ENCODE data around the gene ADD2.

ADD2 gene

DNA sequence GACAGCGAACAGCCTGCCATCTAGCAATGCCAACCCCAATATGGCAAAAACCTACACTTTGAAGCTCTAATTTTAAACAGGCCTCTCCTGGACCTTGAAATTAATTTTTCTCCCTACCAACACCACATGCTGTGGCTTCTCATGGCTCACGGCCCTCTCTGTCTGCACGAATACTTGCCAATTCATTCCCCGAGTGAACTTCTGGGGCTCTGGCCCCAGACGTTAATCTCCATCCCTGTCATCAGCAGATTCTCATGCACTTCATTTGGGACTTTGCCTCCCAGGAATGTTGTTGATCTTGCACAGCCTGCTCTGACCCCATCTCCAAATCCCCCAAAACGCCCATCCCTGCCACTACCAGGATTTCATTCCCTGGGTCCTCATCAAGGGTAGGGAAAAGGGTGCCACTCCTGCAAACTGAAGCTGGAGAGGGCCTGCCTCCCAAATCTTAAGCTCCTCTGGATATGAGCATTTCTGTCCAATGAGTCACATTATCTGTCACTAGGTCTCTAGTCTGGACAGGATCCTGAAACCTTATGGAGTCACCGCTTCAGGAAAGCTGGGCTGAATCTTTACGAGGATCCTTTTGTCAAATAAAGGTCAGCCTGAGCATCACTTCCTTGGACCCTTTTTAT, 12.0 kb upstream of the ADD2 start:
- Histone ChIP-seq H3K27me3 (ENCODE audit: control insufficient read depth, insufficient read depth, low read length) (no peaks in the 10 kb centered on the region), H3K27ac (ENCODE audit: low read length) (no peak overlapping the region), H3K4me1 (ENCODE audit: control insufficient read depth, low read depth, low read length) (no peaks in the 10 kb centered on the region), H3K4me3 (ENCODE audit: low read length) (no peak overlapping the region), H3K36me3 (ENCODE audit: control insufficient read depth, low read depth, low read length) (no peaks in the 10 kb centered on the region), H3K9me3 (ENCODE audit: control insufficient read depth, low read depth, low read length) (no peaks in the 10 kb centered on the region), H3K9ac (ENCODE audit: low read length) (no peak overlapping the region)

- H3K4me1 ChIP-seq (ENCODE audit: control insufficient read depth, low read depth, low read length), result no peaks in the 10 kb centered on the region
- no peak overlapping the region for H3K27ac ChIP-seq (ENCODE audit: low read length)
- H3K9ac ChIP-seq (ENCODE audit: low read length), result no peak overlapping the region
- no peak overlapping the region for H3K4me3 ChIP-seq (ENCODE audit: low read length)
- no peaks in the 10 kb centered on the region for H3K9me3 ChIP-seq (ENCODE audit: control insufficient read depth, low read depth, low read length)
- H3K36me3 ChIP-seq (ENCODE audit: control insufficient read depth, low read depth, low read length), result no peaks in the 10 kb centered on the region
- no peaks in the 10 kb centered on the region for H3K27me3 ChIP-seq (ENCODE audit: control insufficient read depth, insufficient read depth, low read length)
Measured at GRCh38 chr2:70779491-70779890, 11.5 kb upstream of the ADD2 start.

GRCh38 chr2:70778676-70779075, 10.7 kb upstream of the ADD2 start:
- Histone ChIP-seq H3K27me3 (ENCODE audit: control insufficient read depth, insufficient read depth, low read length) (no peaks in the 10 kb centered on the region), H3K9ac (ENCODE audit: low read length) (no peak overlapping the region), H3K27ac (ENCODE audit: low read length) (no peak overlapping the region), H3K4me1 (ENCODE audit: control insufficient read depth, low read depth, low read length) (no peaks in the 10 kb centered on the region), H3K36me3 (ENCODE audit: control insufficient read depth, low read depth, low read length) (no peaks in the 10 kb centered on the region), H3K4me3 (ENCODE audit: low read length) (no peak overlapping the region), H3K9me3 (ENCODE audit: control insufficient read depth, low read depth, low read length) (no peaks in the 10 kb centered on the region)

GRCh38 chr2:70777450-70777849, 9.4 kb upstream of the ADD2 start:
- H3K9ac ChIP-seq (ENCODE audit: low read length), result no peak overlapping the region
- no peaks in the 10 kb centered on the region for H3K4me1 ChIP-seq (ENCODE audit: control insufficient read depth, low read depth, low read length)
- no peaks in the 10 kb centered on the region for H3K9me3 ChIP-seq (ENCODE audit: control insufficient read depth, low read depth, low read length)
- no peak overlapping the region for H3K27ac ChIP-seq (ENCODE audit: low read length)
- no peak overlapping the region for H3K4me3 ChIP-seq (ENCODE audit: low read length)
- no peaks in the 10 kb centered on the region for H3K36me3 ChIP-seq (ENCODE audit: control insufficient read depth, low read depth, low read length)
- H3K27me3 ChIP-seq (ENCODE audit: control insufficient read depth, insufficient read depth, low read length), result no peaks in the 10 kb centered on the region

- H3K27me3 ChIP-seq (ENCODE audit: control insufficient read depth, insufficient read depth, low read length), result no peaks in the 10 kb centered on the region
- no peak overlapping the region for H3K27ac ChIP-seq (ENCODE audit: low read length)
- no peak overlapping the region for H3K4me3 ChIP-seq (ENCODE audit: low read length)
- H3K9ac ChIP-seq (ENCODE audit: low read length), result no peak overlapping the region
- H3K9me3 ChIP-seq (ENCODE audit: control insufficient read depth, low read depth, low read length), result no peaks in the 10 kb centered on the region
- no peaks in the 10 kb centered on the region for H3K4me1 ChIP-seq (ENCODE audit: control insufficient read depth, low read depth, low read length)
- H3K36me3 ChIP-seq (ENCODE audit: control insufficient read depth, low read depth, low read length), result no peaks in the 10 kb centered on the region
Measured at GRCh38 chr2:70776266-70776665, 8.3 kb upstream of the ADD2 start.

- H3K4me3 ChIP-seq (ENCODE audit: low read length), result no peak overlapping the region
- H3K9me3 ChIP-seq (ENCODE audit: control insufficient read depth, low read depth, low read length), result no peaks in the 10 kb centered on the region
- no peaks in the 10 kb centered on the region for H3K27me3 ChIP-seq (ENCODE audit: control insufficient read depth, insufficient read depth, low read length)
- H3K27ac ChIP-seq (ENCODE audit: low read length), result no peak overlapping the region
- H3K4me1 ChIP-seq (ENCODE audit: control insufficient read depth, low read depth, low read length), result no peaks in the 10 kb centered on the region
- no peak overlapping the region for H3K9ac ChIP-seq (ENCODE audit: low read length)
- H3K36me3 ChIP-seq (ENCODE audit: control insufficient read depth, low read depth, low read length), result no peaks in the 10 kb centered on the region
Measured at GRCh38 chr2:70775141-70775540, 7.1 kb upstream of the ADD2 start.

DNA sequence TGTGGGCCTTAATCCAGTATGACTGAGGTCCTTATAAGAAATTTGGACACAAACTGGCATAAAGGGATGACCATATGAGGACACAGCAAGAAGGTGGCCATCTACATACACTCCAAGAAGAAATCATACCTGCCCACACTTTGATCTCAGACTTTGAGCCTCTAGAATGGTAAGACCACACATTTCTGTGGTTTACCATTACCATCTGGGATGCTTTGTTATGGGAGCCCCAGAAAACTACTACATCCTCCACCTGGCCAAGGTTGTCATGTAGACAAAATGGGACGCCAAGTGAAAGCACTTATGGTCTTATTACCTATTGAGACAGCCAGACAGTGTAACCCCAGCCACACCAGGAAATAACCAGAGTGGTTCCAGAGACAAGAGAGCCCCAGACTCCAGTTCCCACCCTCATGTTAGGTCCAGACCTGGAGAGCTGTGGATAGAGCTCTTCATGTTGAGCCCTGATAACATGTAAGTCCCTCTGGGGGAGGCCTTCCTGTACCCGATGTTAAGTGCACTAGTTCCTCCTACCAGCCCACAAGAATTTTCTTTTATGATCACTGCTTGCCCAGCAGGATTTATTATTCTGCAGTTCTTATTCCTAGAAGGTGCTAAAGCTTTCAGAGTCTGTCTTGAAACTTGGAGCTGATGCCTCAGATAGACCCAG, 4.6 kb upstream of the ADD2 start:
- Histone ChIP-seq H3K27ac (ENCODE audit: low read length) (no peak overlapping the region), H3K36me3 (ENCODE audit: control insufficient read depth, low read depth, low read length) (no peaks in the 10 kb centered on the region), H3K9me3 (ENCODE audit: control insufficient read depth, low read depth, low read length) (no peaks in the 10 kb centered on the region), H3K27me3 (ENCODE audit: control insufficient read depth, insufficient read depth, low read length) (no peaks in the 10 kb centered on the region), H3K9ac (ENCODE audit: low read length) (no peak overlapping the region), H3K4me1 (ENCODE audit: control insufficient read depth, low read depth, low read length) (peaks cover 13% of the 10 kb centered on the region), H3K4me3 (ENCODE audit: low read length) (no peak overlapping the region)

GRCh38 chr2:70771446-70771845, 3.4 kb upstream of the ADD2 start:
- Histone ChIP-seq H3K9me3 (ENCODE audit: control insufficient read depth, low read depth, low read length) (no peaks in the 10 kb centered on the region), H3K4me1 (ENCODE audit: control insufficient read depth, low read depth, low read length) (peaks cover 13% of the 10 kb centered on the region), H3K36me3 (ENCODE audit: control insufficient read depth, low read depth, low read length) (no peaks in the 10 kb centered on the region), H3K4me3 (ENCODE audit: low read length) (no peak overlapping the region), H3K27me3 (ENCODE audit: control insufficient read depth, insufficient read depth, low read length) (no peaks in the 10 kb centered on the region), H3K27ac (ENCODE audit: low read length) (no peak overlapping the region), H3K9ac (ENCODE audit: low read length) (no peak overlapping the region)

DNA sequence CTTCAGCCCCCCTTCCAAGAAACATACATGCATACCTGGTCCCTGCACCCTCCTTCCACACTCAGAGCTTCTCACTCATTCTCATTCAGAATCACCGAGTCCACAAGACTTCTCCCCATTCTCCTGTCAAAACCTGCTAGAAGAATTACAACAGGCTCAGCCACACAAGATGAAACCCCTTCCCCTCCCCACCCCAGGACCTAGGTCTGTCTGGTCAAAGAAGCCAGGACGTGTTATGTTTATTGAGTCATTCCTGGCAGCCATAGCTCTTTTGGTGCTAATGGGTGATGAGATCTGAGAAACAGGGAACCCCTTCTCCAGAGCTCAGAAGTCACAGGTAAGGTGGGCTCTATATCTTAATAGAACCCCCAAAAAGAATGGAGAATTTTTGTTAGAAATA, 1.4 kb upstream of the ADD2 start:
- Histone ChIP-seq H3K27me3 (ENCODE audit: control insufficient read depth, insufficient read depth, low read length) (no peaks in the 10 kb centered on the region), H3K9me3 (ENCODE audit: control insufficient read depth, low read depth, low read length) (no peaks in the 10 kb centered on the region), H3K27ac (ENCODE audit: low read length) (no peak overlapping the region), H3K4me1 (ENCODE audit: control insufficient read depth, low read depth, low read length) (peaks cover 26% of the 10 kb centered on the region), H3K36me3 (ENCODE audit: control insufficient read depth, low read depth, low read length) (no peaks in the 10 kb centered on the region), H3K9ac (ENCODE audit: low read length) (no peak overlapping the region), H3K4me3 (ENCODE audit: low read length) (no peak overlapping the region)

DNA sequence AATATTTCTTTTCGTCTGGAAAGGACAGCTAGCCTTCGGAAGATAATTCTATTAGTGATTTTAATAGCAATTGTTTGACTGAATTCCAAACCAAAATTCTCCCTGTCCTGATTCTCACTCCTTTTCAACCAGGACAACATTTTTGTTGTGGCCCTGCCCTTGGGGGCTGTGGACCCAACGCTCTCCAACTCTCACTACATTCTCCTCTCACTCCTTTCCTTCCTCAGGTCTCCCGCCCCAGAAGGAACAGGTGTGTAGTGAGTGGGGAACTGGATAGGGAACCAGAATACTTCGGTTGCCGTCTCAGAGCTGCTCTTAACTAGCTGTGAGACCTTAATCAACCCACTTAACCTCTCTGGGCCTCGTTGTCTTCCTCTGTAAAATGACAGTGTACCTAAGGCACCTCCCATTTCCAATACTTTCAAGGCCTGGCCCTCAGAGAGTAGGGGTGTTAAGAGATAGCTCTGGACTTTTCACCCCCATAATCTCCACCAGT, 638 bp upstream of the ADD2 start:
- Histone ChIP-seq H3K9me3 (ENCODE audit: control insufficient read depth, low read depth, low read length) (no peaks in the 10 kb centered on the region), H3K27ac (ENCODE audit: low read length) (no peak overlapping the region), H3K4me3 (ENCODE audit: low read length) (peak overlapping the region; percentile 54), H3K4me1 (ENCODE audit: control insufficient read depth, low read depth, low read length) (peaks cover 30% of the 10 kb centered on the region), H3K27me3 (ENCODE audit: control insufficient read depth, insufficient read depth, low read length) (no peaks in the 10 kb centered on the region), H3K9ac (ENCODE audit: low read length) (peak overlapping the region; percentile 31), H3K36me3 (ENCODE audit: control insufficient read depth, low read depth, low read length) (no peaks in the 10 kb centered on the region)

DNA sequence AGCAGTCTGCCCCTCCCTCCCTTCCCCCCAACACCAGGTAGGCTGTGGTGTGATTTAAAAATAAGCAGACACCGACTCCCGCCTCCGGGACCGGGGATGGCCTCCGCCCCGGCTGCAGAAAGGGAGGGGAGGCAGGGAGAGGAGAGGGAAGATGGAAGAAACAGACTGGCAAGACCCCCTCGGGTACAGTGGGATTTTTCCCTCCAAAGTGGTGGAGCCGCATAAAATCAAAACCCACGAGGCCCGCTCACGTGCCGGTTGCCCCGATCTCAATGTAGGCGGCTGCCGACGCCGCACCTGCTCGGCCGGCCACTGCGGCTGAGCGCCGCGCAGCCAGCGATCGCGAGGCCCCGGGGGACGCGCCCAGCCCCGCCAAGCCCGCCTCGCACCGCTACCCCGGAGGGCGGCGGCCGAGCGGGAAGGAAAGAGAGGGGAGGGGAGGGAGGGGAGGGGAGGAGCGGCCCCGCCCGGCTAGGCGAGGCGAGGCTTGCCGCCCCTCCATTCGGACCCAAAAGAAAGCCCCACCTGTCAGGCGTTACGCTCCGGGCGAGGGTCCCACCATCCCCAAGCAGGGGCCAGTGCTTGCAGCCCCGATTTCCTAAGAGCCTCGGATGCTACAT, 811 bp downstream of the ADD2 start:
- Histone ChIP-seq H3K9ac (ENCODE audit: low read length) (peak overlapping the region; percentile 95), H3K4me3 (ENCODE audit: low read length) (peak overlapping the region; percentile 86), H3K27me3 (ENCODE audit: control insufficient read depth, insufficient read depth, low read length) (no peaks in the 10 kb centered on the region), H3K4me1 (ENCODE audit: control insufficient read depth, low read depth, low read length) (peaks cover 30% of the 10 kb centered on the region), H3K9me3 (ENCODE audit: control insufficient read depth, low read depth, low read length) (no peaks in the 10 kb centered on the region), H3K36me3 (ENCODE audit: control insufficient read depth, low read depth, low read length) (no peaks in the 10 kb centered on the region), H3K27ac (ENCODE audit: low read length) (peak overlapping the region; percentile 86)
